ENCODE results near the gene ABLIM1.

The ABLIM1 gene

GRCh38 chr10:114684822-114685209, 26.7 kb upstream of the ABLIM1 start:
- no peak for TF ChIP-seq CTCF (conservative IDR thresholded peaks at IDR 0.05; ENCODE audit: low read length)
- no peak overlapping the region for H3K4me3 ChIP-seq (ENCODE audit: low read length)
- DNase-seq (ENCODE audit: low read depth), result peak; percentile 69

GRCh38 chr10:114684084-114684821, 26.2 kb upstream of the ABLIM1 start:
- no peak for TF ChIP-seq CTCF (conservative IDR thresholded peaks at IDR 0.05; ENCODE audit: low read length)
- peak overlapping the region; percentile 25 for H3K4me3 ChIP-seq (ENCODE audit: low read length)
- DNase-seq (ENCODE audit: low read depth), result peak; percentile 62

DNA sequence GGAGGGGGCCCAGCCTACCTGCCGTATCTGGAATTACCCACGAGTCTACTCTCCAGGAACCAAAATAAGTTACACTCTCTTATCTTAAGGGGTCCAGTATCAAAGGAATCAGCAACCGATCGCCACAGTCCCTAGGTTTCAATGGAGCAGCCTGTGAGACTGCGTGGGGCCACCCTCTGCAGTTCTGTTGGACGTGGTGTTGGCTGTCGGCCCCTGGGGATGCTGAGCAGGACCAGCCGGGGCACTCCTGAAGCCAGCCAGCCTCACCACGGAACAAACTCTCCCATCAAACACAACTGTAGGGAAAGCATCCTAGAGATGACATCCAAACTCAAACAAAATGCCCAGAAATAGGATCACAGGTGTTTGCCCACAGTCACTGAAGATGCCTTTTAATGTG, 25.5 kb upstream of the ABLIM1 start:
- DNase-seq (ENCODE audit: low read depth), result no peak
- H3K4me3 ChIP-seq (ENCODE audit: low read length), result no peak overlapping the region
- no peak for TF ChIP-seq CTCF (conservative IDR thresholded peaks at IDR 0.05; ENCODE audit: low read length)

DNA sequence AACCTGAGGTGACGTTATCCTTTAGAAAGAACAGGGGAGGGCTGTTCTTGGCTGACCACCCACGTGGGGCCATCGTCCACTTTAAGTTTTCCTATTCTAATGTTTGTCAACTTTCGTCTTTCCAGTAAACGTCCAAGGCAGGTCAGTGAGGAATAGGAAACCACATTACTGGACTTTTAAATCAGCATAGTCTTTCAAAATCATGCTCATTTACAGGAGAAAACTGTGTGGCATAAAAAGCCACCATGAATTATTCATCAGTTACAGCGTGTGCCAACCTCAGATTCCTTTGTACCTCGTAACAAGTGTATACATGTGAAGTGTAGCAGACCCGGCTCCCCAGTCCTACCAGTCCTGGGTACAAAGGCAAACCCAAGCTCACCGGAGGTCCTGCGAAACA, 25.1 kb upstream of the ABLIM1 start:
- no peak for DNase-seq (ENCODE audit: low read depth)
- no peak for TF ChIP-seq CTCF (conservative IDR thresholded peaks at IDR 0.05; ENCODE audit: low read length)
- H3K4me3 ChIP-seq (ENCODE audit: low read length), result no peak overlapping the region

DNA sequence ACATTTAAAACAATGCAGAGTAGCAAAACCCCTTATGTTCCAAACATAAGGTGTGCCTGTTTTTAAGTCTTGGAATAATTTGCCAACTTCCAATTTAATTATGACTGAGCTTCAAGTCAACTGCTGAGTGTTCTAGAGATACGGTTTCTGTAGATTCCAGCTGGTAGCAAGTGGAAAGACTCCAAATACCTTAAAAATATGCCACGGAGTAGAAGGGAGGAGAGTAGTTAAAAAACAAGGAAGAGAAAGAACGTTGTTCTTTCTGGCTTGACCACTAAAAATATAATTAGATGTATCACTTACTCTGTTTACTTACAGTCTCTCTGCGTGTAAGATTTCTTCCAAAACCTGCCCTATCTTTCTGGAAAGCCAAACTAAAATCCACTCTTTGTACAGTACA, 24.5 kb upstream of the ABLIM1 start:
- TF ChIP-seq CTCF (conservative IDR thresholded peaks at IDR 0.05; ENCODE audit: low read length), result no peak
- peak; percentile 11 for DNase-seq (ENCODE audit: low read depth)
- H3K4me3 ChIP-seq (ENCODE audit: low read length), result no peak overlapping the region

- DNase-seq (ENCODE audit: low read depth), result no peak
- H3K4me3 ChIP-seq (ENCODE audit: low read length), result no peak overlapping the region
- no peak for TF ChIP-seq CTCF (conservative IDR thresholded peaks at IDR 0.05; ENCODE audit: low read length)
These were observed 24.0 kb upstream of the ABLIM1 start for GRCh38 chr10:114682121-114682520.

- H3K4me3 ChIP-seq (ENCODE audit: low read length), result no peak overlapping the region
- TF ChIP-seq CTCF (conservative IDR thresholded peaks at IDR 0.05; ENCODE audit: low read length), result no peak
- no peak for DNase-seq (ENCODE audit: low read depth)
These were observed 23.5 kb upstream of the ABLIM1 start for GRCh38 chr10:114681542-114681941.

All from AG10803 (cell line).